PC-9 (cell line): Measurements from ENCODE around the gene INKA2. TPM values are rescaled to one million over a fixed set of nuclear protein-coding genes. Genes with fewer than 3 reads are reported as not detected.

Experiments used
- Bru-seq: library from RNA; stranded (reverse); fragments of 400-500 nt; gene quantifications from one replicate; lab custom pipeline; 2021; lab: Mats Ljungman, UMichigan
- BruChase-seq, 2 experiments: library from RNA; stranded (reverse); fragments of 400-500 nt; gene quantifications; one replicate each; lab custom pipeline; 2021; lab: Mats Ljungman, UMichigan
- BruUV-seq: library from RNA; stranded (reverse); fragments of 400-500 nt; replicated peaks from 2 replicates; lab custom pipeline; 2021; lab: Mats Ljungman, UMichigan
- CTCF ChIA-PET: fragments of 300-600 bp; sonication (Branson Sonifier 250); formaldehyde crosslinking; loops from one replicate; lab custom pipeline; 2022; ENCODE audit warnings: antibody characterized with exemption; lab: Charles Lee
- POLR2A ChIA-PET: fragments of 300-600 bp; sonication (Branson Sonifier 250); formaldehyde crosslinking; loops from one replicate; lab custom pipeline; 2022; ENCODE audit warnings: antibody characterized with exemption; ENCODE audit not compliant: unreplicated experiment; lab: Charles Lee
- DNase-seq, 2 experiments: peaks; one replicate each; pipeline versions ENCODE4 v3.0.0 to v3.0.0-alpha.2; 2015 to 2022; ENCODE audit warnings: mixed read lengths in 1 of 2
- H2AFZ ChIP-seq: fragments of 200-600 bp; sonication (generic); 2 replicates; pipeline ENCODE4 v1.8.1; 2017; ENCODE audit warnings: antibody characterized with exemption
- H3F3A ChIP-seq: fragments of 200-600 bp; sonication (generic); 2 replicates; pipeline ENCODE4 v1.8.1; 2017; ENCODE audit warnings: antibody characterized with exemption, mild to moderate bottlenecking, low read depth; ENCODE audit not compliant: insufficient read depth
- H3K27ac ChIP-seq: fragments of 200-600 bp; sonication (generic); 2 replicates; pipeline ENCODE4 v1.6.1; 2016; ENCODE audit warnings: mixed run types
- H3K27me3 ChIP-seq: fragments of 200-600 bp; sonication (generic); 2 replicates; pipeline ENCODE4 v1.6.1; 2016; ENCODE audit warnings: low read depth, mixed run types; ENCODE audit not compliant: insufficient read depth
- H3K36me3 ChIP-seq: fragments of 200-600 bp; sonication (generic); 2 replicates; pipeline ENCODE4 v1.6.1; 2016; ENCODE audit warnings: low read depth, mixed run types
- H3K4me1 ChIP-seq: fragments of 200-600 bp; sonication (generic); replicated peaks from 2 replicates; pipeline ENCODE4 v1.6.1; 2016; ENCODE audit warnings: mixed run types; ENCODE audit not compliant: insufficient read depth
- H3K4me2 ChIP-seq: fragments of 200-600 bp; sonication (generic); 2 replicates; pipeline ENCODE4 v1.6.1; 2017; ENCODE audit warnings: mixed run types
- H3K4me3 ChIP-seq: fragments of 200-600 bp; sonication (generic); 2 replicates; pipeline ENCODE4 v1.6.1; 2016; ENCODE audit warnings: mixed run types
- H3K79me2 ChIP-seq: fragments of 200-600 bp; sonication (generic); 2 replicates; pipeline ENCODE4 v1.6.1; 2017; ENCODE audit warnings: low read depth, mixed run types
- H3K9me2 ChIP-seq: fragments of 200-600 bp; sonication (generic); 2 replicates; pipeline ENCODE4 v1.8.1; 2017; ENCODE audit warnings: mild to moderate bottlenecking; ENCODE audit not compliant: insufficient read depth
- H3K9me3 ChIP-seq: fragments of 200-600 bp; sonication (generic); 2 replicates; pipeline ENCODE4 v1.8.1; 2016; ENCODE audit warnings: low read depth; ENCODE audit not compliant: insufficient read depth
- H4K20me1 ChIP-seq: fragments of 200-600 bp; sonication (generic); 2 replicates; pipeline ENCODE4 v1.8.1; 2017; ENCODE audit not compliant: insufficient read depth
- CTCF ChIP-seq: fragments of 200-600 bp; sonication (generic); conservative IDR thresholded peaks from 2 replicates; pipeline ENCODE4 v1.6.1; 2017; ENCODE audit warnings: mixed run types, antibody characterized with exemption, mild to moderate bottlenecking, moderate library complexity
- EZH2 ChIP-seq: fragments of 200-600 bp; sonication (generic); IDR thresholded peaks from 2 replicates; pipeline ENCODE4 v1.8.0; 2017; ENCODE audit warnings: antibody characterized with exemption, low read depth
- intact Hi-C: fragments of 100-400 bp; cut with micrococcal nuclease; formaldehyde crosslinking; loops from one replicate; pipeline ENCODE4 v1.10.0; 2022; ENCODE audit not compliant: unreplicated experiment
- long read RNA-seq: library from polyadenylated mRNA; stranded (forward); transcript quantifications from one replicate; pipeline ENCODE4 v2.0.0, GENCODE V29; 2022
- total RNA-seq: library from RNA; stranded (reverse); gene quantifications from 2 replicates; pipeline ENCODE4 v1.2.3, GENCODE V29; 2021

Gene INKA2
- total RNA-seq (0.53 and 1.4 TPM in 2 replicates), Bru-seq, nascent RNA (not detected), BruChase-seq, experiment 1, labeled RNA remaining after a 2-hour chase (percentile 27 among the genes with signal in this experiment), BruChase-seq, experiment 2, labeled RNA remaining after a 6-hour chase (not detected)
- long read RNA-seq: 0 reads

DNA sequence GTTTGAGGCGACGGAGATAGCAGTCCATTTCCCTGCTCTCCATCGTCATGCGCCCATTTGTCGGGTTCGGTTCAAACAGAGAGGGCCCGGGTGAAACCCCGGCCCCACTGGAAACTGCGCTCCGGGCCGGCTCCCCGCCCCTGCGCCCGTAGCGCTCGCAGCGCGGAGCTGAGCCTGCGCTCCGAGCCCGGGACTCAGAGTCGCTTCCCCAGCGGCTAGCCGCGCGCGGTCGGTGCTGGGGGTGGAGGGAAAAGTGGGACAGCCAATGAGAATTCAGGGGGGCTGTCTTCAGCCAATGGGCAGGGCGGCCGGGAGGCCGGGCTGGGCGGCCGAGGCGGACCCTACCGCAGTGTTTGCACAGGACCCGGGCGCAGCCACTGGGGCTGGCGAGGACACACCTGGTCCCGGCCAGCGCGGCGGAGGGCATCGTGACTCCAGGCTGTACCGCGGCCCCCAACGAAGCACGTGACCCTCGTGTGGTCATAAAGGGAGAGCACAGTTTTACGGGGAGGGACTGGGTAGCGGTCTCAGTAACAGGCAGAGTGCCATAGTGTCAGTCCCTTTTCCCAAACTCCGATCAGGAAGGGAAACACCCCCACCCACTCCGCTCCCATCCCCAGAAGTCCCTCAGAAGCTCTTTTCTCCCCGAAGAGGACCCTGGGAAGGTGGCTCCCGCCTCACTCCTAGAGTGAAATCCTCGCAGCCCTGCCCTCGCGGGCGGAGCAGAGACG, at the start of gene INKA2:
INKA2 (minus strand) TSS at position 202 of the 731 bp plus-strand sequence; CDS start at position 49, 153 bp downstream.
- Histone ChIP-seq H3K79me2 (no peaks in the 10 kb centered on the region), H3F3A (no peaks in the 10 kb centered on the region; the same call in 1 of the 2 replicates), H3K9me3 (no peaks in the 10 kb centered on the region), H3K9me2 (no peaks in the 10 kb centered on the region), H3K36me3 (no peaks in the 10 kb centered on the region), H3K4me3 (peak within 1 kb of the TSS; percentile 54), H4K20me1 (0 out of 2 replicates have a peak, but pooled peaks cover 3% of the 10 kb centered on the region), H3K27me3 (peaks cover 29% of the 10 kb centered on the region; the same call in 1 of the 2 replicates), H2AFZ (peak within 1 kb of the TSS; percentile 92), H3K4me2 (peak within 1 kb of the TSS; percentile 99), H3K4me1 (peaks cover 13% of the 10 kb centered on the region), H3K27ac (no peak within 1 kb of the TSS)
- BruUV-seq: no TSS peak
- intact Hi-C loops: loop anchor here (1.0 kb wide), 1 partner anchor 16 kb away; the partner anchor contains the start of gene DDX20
- ChIA-PET CTCF (no interaction called here), POLR2A (interaction anchor here (0.6 to 0.8 kb wide), 4 partner anchors 112 to 552 kb away, joined by 4 read pairs; no protein-coding TSS in a partner anchor)
- DNase-seq: peak; percentile 78 to 84
- TF ChIP-seq CTCF (no peak), EZH2 (no peak)

DNA sequence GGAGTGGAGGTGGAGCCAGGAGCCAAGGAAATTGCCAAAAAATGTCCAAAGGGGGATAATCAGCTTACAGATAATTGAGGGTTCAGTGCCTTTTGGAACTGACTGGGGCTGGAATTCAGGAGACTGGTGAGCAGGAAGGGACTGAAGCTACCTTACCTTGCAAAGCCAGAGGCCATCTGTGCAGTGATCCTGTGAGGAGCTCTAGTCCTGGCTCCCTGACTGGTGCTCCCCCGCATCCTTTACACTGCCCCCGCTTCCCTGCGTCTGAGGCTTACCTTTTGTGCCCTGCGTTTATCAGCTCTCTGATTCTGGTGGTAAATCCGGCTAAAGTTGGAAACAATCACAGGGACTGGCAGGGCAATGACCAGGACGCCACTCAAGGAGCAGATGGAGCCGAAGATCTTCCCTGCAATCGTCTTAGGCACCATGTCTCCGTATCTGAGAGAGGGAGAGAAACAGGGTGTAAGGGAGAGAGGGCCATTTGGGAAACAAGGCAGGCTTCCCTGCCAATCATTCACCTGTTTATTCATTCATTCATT, 47.5 kb upstream of the INKA2 start:
- TF ChIP-seq CTCF (no peak), EZH2 (no peak)
- no peaks in the 10 kb centered on the region for H3K9me3 ChIP-seq
- intact Hi-C loops: no loop called here
- H3K79me2 ChIP-seq: no peaks in the 10 kb centered on the region
- H3K4me1 ChIP-seq: no peaks in the 10 kb centered on the region
- BruUV-seq: no TSS peak
- H2AFZ ChIP-seq: no peak overlapping the region
- CTCF ChIA-PET: no interaction called here
- H3F3A ChIP-seq: no peaks in the 10 kb centered on the region
- no peak overlapping the region for H3K4me2 ChIP-seq
- H4K20me1 ChIP-seq: no peaks in the 10 kb centered on the region
- DNase-seq: no peak
- H3K9me2 ChIP-seq: no peaks in the 10 kb centered on the region
- no peak overlapping the region for H3K27ac ChIP-seq
- H3K36me3 ChIP-seq: no peaks in the 10 kb centered on the region
- H3K27me3 ChIP-seq: peaks cover 97% of the 10 kb centered on the region
- POLR2A ChIA-PET: no interaction called here
- no peak overlapping the region for H3K4me3 ChIP-seq

DNA sequence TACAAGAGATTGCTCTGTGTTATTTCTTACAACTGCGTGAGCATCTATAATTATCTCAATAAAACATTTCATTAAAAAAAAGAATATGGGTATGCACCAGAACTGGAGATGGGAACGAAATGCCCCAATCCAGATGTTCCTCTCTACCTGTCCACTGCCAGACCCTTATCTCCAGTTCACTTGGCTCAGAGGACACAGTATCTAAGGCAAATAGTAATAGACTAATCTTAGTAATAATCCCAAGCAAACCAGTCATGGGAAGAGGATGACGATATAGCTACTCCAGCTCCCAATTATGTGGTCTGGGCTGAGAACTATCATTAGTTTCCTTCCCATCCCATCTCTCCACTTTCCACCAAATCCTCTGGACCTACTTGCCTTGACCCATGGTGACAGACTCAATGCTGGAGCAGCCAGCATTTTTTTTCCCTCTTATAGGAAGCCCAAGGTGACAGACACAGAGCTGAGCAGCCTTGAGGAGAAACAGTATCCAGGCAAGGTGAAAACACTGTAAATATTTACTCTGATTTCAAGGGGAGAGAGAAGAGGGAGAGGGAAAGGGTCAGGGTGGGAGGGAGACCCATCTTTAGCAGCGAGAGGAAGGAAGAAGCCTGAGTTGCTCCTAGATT, 45.2 kb upstream of the INKA2 start:
- intact Hi-C loops: no loop called here
- Histone ChIP-seq H3K36me3 (no peaks in the 10 kb centered on the region), H2AFZ (no peak overlapping the region), H3K9me3 (no peaks in the 10 kb centered on the region), H3K4me1 (no peaks in the 10 kb centered on the region), H3K79me2 (no peaks in the 10 kb centered on the region), H3K27ac (no peak overlapping the region), H3K4me2 (no peak overlapping the region), H3K4me3 (no peak overlapping the region), H3K9me2 (no peaks in the 10 kb centered on the region), H3K27me3 (peaks cover 93% of the 10 kb centered on the region), H3F3A (no peaks in the 10 kb centered on the region), H4K20me1 (no peaks in the 10 kb centered on the region)
- no TSS peak for BruUV-seq
- POLR2A ChIA-PET: no interaction called here
- no peak for TF ChIP-seq EZH2
- TF ChIP-seq CTCF: no peak
- no peak for DNase-seq
- CTCF ChIA-PET: no interaction called here
